Endothelial cell (in vitro differentiated cells): ENCODE measurements around the gene KIF2A. TPM values are rescaled to one million over a fixed set of nuclear protein-coding genes. Genes with fewer than 3 reads are reported as not detected.

Experiments
- DNase-seq: peaks from one replicate; pipeline ENCODE4 v3.0.0; 2021; ENCODE audit warnings: low spot score
- H3K27ac Mint-ChIP-seq: one replicate; pipeline ENCODE4 v1.8.0; 2021; ENCODE audit warnings: mixed read lengths, inconsistent platforms; ENCODE audit not compliant: unreplicated experiment
- H3K27me3 Mint-ChIP-seq: one replicate; pipeline ENCODE4 v1.8.0; 2021; ENCODE audit warnings: mild to moderate bottlenecking, moderate library complexity, mixed read lengths, inconsistent platforms; ENCODE audit not compliant: unreplicated experiment
- H3K36me3 Mint-ChIP-seq: one replicate; pipeline ENCODE4 v1.8.0; 2021; ENCODE audit warnings: mild to moderate bottlenecking, low read depth, mixed read lengths, inconsistent platforms; ENCODE audit not compliant: unreplicated experiment
- H3K4me1 Mint-ChIP-seq: one replicate; pipeline ENCODE4 v1.8.0; 2021; ENCODE audit warnings: mild to moderate bottlenecking, mixed read lengths, inconsistent platforms; ENCODE audit not compliant: unreplicated experiment
- H3K4me3 Mint-ChIP-seq: one replicate; pipeline ENCODE4 v1.8.0; 2021; ENCODE audit warnings: mild to moderate bottlenecking, mixed read lengths, inconsistent platforms; ENCODE audit not compliant: unreplicated experiment
- H3K9me3 Mint-ChIP-seq: one replicate; pipeline ENCODE4 v1.8.0; 2021; ENCODE audit warnings: mixed read lengths, inconsistent platforms; ENCODE audit not compliant: unreplicated experiment
- CTCF ChIP-seq: fragments of 200-600 bp; sonication (generic); IDR thresholded peaks from one replicate; pipeline ENCODE4 v1.5.0; 2021; ENCODE audit warnings: antibody characterized with exemption; ENCODE audit not compliant: unreplicated experiment
- total RNA-seq: library from RNA; stranded (reverse); fragmentation: NEBNext Ultra II Directional; extraction: Animal tissue kit (Norgen Biotek cat#: 25700); gene quantifications from one replicate; pipeline ENCODE4 v1.2.1, GENCODE V29; 2021; ENCODE audit not compliant: unreplicated experiment

KIF2A gene
- total RNA-seq, 1 donor from 2014 or later = 56.8 TPM

DNA sequence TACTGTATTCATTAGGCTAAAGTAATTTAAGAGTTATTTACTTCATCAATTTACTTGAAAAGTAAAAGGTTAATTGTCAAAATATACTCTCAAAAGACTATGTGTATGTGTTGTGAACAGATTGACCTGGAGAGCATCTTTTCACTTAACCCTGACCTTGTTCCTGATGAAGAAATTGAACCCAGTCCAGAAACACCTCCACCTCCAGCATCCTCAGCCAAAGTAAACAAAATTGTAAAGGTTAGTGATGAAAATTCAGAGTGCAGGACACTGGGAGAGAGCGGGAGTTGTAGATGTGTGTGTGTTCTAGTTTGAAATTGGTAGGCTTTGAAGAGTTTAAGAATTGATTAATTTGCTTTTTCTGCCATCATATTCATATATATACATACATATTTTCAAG lies 41.9 kb downstream of the KIF2A start:
- peaks cover 4% of the 10 kb centered on the region for H3K36me3 Mint-ChIP-seq
- H3K9me3 Mint-ChIP-seq = no peaks in the 10 kb centered on the region
- no peak overlapping the region for H3K4me3 Mint-ChIP-seq
- no peak overlapping the region for H3K27ac Mint-ChIP-seq
- H3K4me1 Mint-ChIP-seq = no peaks in the 10 kb centered on the region
- no peaks in the 10 kb centered on the region for H3K27me3 Mint-ChIP-seq
- no peak for DNase-seq
- TF ChIP-seq CTCF = no peak

GRCh38 chr5:62348723-62349481 lies 42.9 kb downstream of the KIF2A start:
- no peak for DNase-seq
- no peak for TF ChIP-seq CTCF
- no peaks in the 10 kb centered on the region for H3K9me3 Mint-ChIP-seq
- H3K4me3 Mint-ChIP-seq = no peak overlapping the region
- H3K36me3 Mint-ChIP-seq = peaks cover 4% of the 10 kb centered on the region
- H3K27me3 Mint-ChIP-seq = no peaks in the 10 kb centered on the region
- no peaks in the 10 kb centered on the region for H3K4me1 Mint-ChIP-seq
- no peak overlapping the region for H3K27ac Mint-ChIP-seq

DNA sequence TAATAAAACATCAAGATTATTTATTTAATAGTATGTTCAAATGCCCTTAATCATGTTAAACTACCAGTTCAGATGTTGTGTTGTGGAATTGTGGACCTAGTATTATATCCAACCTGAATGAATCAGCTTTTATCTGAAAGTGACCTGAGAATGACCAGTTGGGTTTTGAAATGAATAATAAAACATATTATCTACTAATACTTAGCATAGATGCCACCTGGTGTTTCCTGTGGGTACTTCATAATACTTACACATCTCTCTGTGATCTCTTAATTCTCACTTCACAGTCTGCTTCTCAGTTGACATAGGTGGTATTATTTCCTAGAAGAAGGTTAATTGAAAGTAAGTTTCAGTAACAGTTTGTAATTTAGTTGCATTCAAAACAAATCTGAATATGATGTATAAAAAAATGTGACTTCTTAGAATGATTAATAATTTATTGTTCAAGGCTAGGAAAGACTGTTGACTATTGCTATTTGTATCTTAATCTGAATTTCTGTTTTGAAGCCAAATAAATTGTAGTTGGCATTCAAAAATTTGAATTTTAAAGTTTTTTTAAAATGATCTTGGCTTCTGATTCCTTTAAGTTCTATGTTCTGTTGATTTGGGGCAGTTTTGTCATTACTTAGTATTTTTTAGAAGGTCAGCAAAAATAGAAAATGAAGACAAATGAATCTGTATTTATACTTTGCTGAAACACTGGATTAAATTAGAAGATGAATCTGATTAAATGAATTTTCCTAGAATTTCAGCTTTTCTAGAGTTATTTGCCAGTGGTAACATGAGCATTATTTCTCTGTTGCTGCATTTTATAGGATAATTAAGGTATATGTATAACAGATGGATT lies 48.2 kb downstream of the KIF2A start:
- Mint-ChIP-seq H3K36me3 (peaks cover 7% of the 10 kb centered on the region), H3K27ac (no peak overlapping the region), H3K4me1 (no peaks in the 10 kb centered on the region), H3K27me3 (no peaks in the 10 kb centered on the region), H3K9me3 (no peaks in the 10 kb centered on the region), H3K4me3 (no peak overlapping the region)
- no peak for DNase-seq
- TF ChIP-seq CTCF = peak; percentile 58

DNA sequence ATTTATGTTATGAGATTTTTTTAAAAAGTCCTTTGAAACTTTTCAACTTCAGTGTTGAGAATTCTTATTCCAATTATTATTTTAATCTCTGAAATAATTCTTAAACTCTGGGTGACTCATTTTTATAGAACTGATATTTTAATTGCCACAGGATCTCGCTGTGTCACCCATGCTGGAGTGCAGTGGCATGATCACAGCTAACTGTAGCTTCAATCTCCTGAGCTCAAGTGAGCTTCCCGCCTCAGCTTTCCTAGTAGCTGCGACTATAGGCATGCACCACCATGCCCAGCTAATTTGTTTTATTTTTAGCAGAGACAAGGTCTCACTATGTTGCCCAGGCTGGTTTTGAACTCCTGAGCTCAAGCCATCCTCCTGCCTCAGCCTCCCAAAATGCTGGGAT lies 56.7 kb downstream of the KIF2A start:
- no peak for TF ChIP-seq CTCF
- H3K27me3 Mint-ChIP-seq = no peaks in the 10 kb centered on the region
- H3K4me1 Mint-ChIP-seq = peaks cover 3% of the 10 kb centered on the region
- H3K27ac Mint-ChIP-seq = no peak overlapping the region
- H3K4me3 Mint-ChIP-seq = no peak overlapping the region
- H3K36me3 Mint-ChIP-seq = peaks cover 14% of the 10 kb centered on the region
- no peaks in the 10 kb centered on the region for H3K9me3 Mint-ChIP-seq
- no peak for DNase-seq

DNA sequence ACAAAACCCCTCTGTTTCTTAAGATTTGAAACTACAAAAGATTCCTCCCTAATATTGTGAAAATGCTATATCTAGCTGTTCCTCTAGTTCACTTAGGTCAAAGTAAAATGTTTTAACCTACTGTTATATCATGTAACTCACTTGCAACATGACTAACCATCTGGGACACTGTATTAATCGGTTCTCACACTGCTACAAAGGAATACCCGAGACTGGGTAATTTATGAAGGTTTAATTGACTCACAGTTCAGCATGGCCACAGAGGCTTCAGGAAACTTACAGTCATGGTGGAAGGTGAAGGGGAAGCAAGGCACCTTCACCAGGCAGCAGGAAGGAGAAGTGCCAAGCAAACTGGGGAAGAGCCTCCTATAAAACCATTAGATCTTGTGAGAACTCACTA lies 63.0 kb downstream of the KIF2A start:
- TF ChIP-seq CTCF = no peak
- DNase-seq = no peak
- no peaks in the 10 kb centered on the region for H3K27me3 Mint-ChIP-seq
- H3K4me1 Mint-ChIP-seq = peaks cover 3% of the 10 kb centered on the region
- peaks cover 22% of the 10 kb centered on the region for H3K36me3 Mint-ChIP-seq
- no peak overlapping the region for H3K27ac Mint-ChIP-seq
- H3K4me3 Mint-ChIP-seq = no peak overlapping the region
- no peaks in the 10 kb centered on the region for H3K9me3 Mint-ChIP-seq
